HG02798 (cell line): Measurements from ENCODE around the gene ANKRD34A.

Source experiments
- ATAC-seq: cut with Tn5 transposase; IDR thresholded peaks from one replicate; pipeline ENCODE4 v1.9.1; 2021; ENCODE audit warnings: mild to moderate bottlenecking; ENCODE audit not compliant: unreplicated experiment, poor library complexity

Gene ANKRD34A

GRCh38 chr1:145917595-145917994 lies 46.8 kb downstream of the ANKRD34A start:
- no peak for ATAC-seq

- no peak for ATAC-seq
Measured at GRCh38 chr1:145916745-145917144, 47.6 kb downstream of the ANKRD34A start.

GRCh38 chr1:145912128-145912641 lies 52.2 kb downstream of the ANKRD34A start:
- no peak for ATAC-seq
